ENCODE results near the gene SPTBN1.

The SPTBN1 gene

GRCh38 chr2:54609647-54610046 lies 153.5 kb downstream of the SPTBN1 start:
- no peak for TF ChIP-seq BHLHE40 (IDR thresholded peaks at IDR 0.05; ENCODE audit: borderline replicate concordance)
- TF ChIP-seq ZNF384 (IDR thresholded peaks at IDR 0.05) = no peak
- no peak for TF ChIP-seq TARDBP (IDR thresholded peaks at IDR 0.05)
- no peak for TF ChIP-seq NFRKB (IDR thresholded peaks at IDR 0.05)
- TF ChIP-seq SP1 (IDR thresholded peaks at IDR 0.05) = no peak
- TF ChIP-seq ARNT (IDR thresholded peaks at IDR 0.05) = no peak
- TF ChIP-seq FOXA1 (IDR thresholded peaks at IDR 0.05) = no peak
- no peak for TF ChIP-seq CTBP1 (IDR thresholded peaks at IDR 0.05; ENCODE audit: borderline replicate concordance)
- TF ChIP-seq HDGF (IDR thresholded peaks at IDR 0.05; ENCODE audit: borderline replicate concordance) = no peak
- TF ChIP-seq L3MBTL2 (conservative IDR thresholded peaks at IDR 0.05) = no peak
- TF ChIP-seq ELF4 (IDR thresholded peaks at IDR 0.05) = no peak
- TF ChIP-seq LEF1 (IDR thresholded peaks at IDR 0.05; ENCODE audit: borderline replicate concordance) = no peak
- TF ChIP-seq FOXM1 (IDR thresholded peaks at IDR 0.05; ENCODE audit: borderline replicate concordance) = no peak
- no peak for TF ChIP-seq SUZ12 (IDR thresholded peaks at IDR 0.05)
- TF ChIP-seq FOXK2 (IDR thresholded peaks at IDR 0.05) = no peak
- TF ChIP-seq, protein P1, sequence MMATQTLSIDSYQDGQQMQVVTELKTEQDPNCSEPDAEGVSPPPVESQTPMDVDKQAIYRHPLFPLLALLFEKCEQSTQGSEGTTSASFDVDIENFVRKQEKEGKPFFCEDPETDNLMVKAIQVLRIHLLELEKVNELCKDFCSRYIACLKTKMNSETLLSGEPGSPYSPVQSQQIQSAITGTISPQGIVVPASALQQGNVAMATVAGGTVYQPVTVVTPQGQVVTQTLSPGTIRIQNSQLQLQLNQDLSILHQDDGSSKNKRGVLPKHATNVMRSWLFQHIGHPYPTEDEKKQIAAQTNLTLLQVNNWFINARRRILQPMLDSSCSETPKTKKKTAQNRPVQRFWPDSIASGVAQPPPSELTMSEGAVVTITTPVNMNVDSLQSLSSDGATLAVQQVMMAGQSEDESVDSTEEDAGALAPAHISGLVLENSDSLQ (IDR thresholded peaks at IDR 0.05) = no peak
- DNase-seq (ENCODE audit: extremely low spot score) = no peak
- CTCF ChIA-PET = no interaction called here
- POLR2A ChIA-PET = no interaction called here

- no peak for TF ChIP-seq FOXA1 (IDR thresholded peaks at IDR 0.05)
- TF ChIP-seq FOXK2 (IDR thresholded peaks at IDR 0.05) = no peak
- TF ChIP-seq HDGF (IDR thresholded peaks at IDR 0.05; ENCODE audit: borderline replicate concordance) = no peak
- no peak for TF ChIP-seq BHLHE40 (IDR thresholded peaks at IDR 0.05; ENCODE audit: borderline replicate concordance)
- CTCF ChIA-PET = no interaction called here
- POLR2A ChIA-PET = no interaction called here
- no peak for DNase-seq (ENCODE audit: extremely low spot score)
Observed at GRCh38 chr2:54610700-54611099, 154.6 kb downstream of the SPTBN1 start.

DNA sequence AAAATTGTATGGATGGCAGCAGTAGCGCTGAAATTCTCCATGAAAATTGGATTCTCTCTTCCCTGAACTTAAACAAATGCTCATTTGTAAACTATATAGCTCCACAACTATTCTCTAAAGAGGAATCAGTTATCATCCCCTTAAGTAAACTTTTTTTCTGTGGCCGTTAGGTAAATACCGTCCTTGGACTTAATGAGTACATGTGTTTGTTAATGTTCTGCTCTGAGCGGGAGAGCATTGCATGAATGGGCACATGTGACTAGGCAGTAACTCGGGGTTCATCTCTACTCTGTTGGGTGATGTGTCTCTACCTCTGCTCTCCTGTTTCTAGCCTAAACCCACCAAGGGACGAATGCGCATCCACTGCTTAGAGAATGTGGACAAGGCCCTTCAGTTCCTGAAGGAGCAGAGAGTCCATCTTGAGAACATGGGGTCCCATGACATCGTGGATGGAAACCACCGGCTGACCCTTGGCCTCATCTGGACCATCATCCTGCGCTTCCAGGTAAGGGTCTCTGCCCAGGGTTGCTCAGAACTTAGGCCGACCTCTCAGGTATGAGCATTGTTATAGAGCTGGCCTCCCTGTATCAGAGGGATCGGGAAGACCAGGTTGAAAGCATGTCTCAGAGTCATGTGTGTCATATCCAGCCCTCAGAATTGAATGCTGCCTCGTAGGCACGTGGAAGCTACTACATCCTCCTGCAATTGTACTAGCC lies 155.9 kb downstream of the SPTBN1 start:
- ChIA-PET POLR2A (no interaction called here), CTCF (no interaction called here)
- DNase-seq (ENCODE audit: extremely low spot score) = no peak
- TF ChIP-seq LEF1 (IDR thresholded peaks at IDR 0.05; ENCODE audit: borderline replicate concordance) = no peak
- TF ChIP-seq SP1 (IDR thresholded peaks at IDR 0.05) = no peak
- no peak for TF ChIP-seq BHLHE40 (IDR thresholded peaks at IDR 0.05; ENCODE audit: borderline replicate concordance)
- TF ChIP-seq ZNF384 (IDR thresholded peaks at IDR 0.05) = no peak
- TF ChIP-seq FOXA1 (IDR thresholded peaks at IDR 0.05) = no peak
- no peak for TF ChIP-seq NFRKB (IDR thresholded peaks at IDR 0.05)
- no peak for TF ChIP-seq SUZ12 (IDR thresholded peaks at IDR 0.05)
- no peak for TF ChIP-seq FOXK2 (IDR thresholded peaks at IDR 0.05)
- TF ChIP-seq FOXM1 (IDR thresholded peaks at IDR 0.05; ENCODE audit: borderline replicate concordance) = no peak
- no peak for TF ChIP-seq L3MBTL2 (conservative IDR thresholded peaks at IDR 0.05)
- no peak for TF ChIP-seq HDGF (IDR thresholded peaks at IDR 0.05; ENCODE audit: borderline replicate concordance)
- TF ChIP-seq ELF4 (IDR thresholded peaks at IDR 0.05) = no peak
- no peak for TF ChIP-seq CTBP1 (IDR thresholded peaks at IDR 0.05; ENCODE audit: borderline replicate concordance)
- TF ChIP-seq ARNT (IDR thresholded peaks at IDR 0.05) = no peak
- TF ChIP-seq, protein P1 (IDR thresholded peaks at IDR 0.05) = no peak

DNA sequence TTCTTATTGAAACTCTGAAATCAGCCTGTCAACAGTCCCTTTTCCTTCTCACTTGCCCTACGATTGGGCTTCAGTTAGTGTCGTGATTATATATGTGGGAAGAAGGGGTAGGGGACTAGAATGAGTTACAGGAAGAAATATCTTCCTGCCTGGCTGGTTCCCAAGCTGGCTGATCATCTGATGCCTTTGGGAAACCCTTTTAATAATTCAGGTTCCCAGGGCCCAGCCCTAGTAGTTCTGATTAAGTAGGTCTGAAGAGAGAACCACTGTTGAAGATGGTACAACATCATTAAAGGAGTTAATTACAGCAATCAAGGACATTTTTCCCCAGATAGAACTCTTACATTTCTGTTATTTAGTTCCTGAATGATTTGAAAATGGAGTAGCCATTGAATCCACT lies 157.3 kb downstream of the SPTBN1 start:
- no peak for DNase-seq (ENCODE audit: extremely low spot score)
- TF ChIP-seq, protein P1 (IDR thresholded peaks at IDR 0.05) = no peak
- no peak for TF ChIP-seq NFRKB (IDR thresholded peaks at IDR 0.05)
- no peak for TF ChIP-seq HDGF (IDR thresholded peaks at IDR 0.05; ENCODE audit: borderline replicate concordance)
- TF ChIP-seq FOXM1 (IDR thresholded peaks at IDR 0.05; ENCODE audit: borderline replicate concordance) = no peak
- no peak for TF ChIP-seq ARNT (IDR thresholded peaks at IDR 0.05)
- TF ChIP-seq TARDBP (IDR thresholded peaks at IDR 0.05) = no peak
- no peak for TF ChIP-seq BHLHE40 (IDR thresholded peaks at IDR 0.05; ENCODE audit: borderline replicate concordance)
- no peak for TF ChIP-seq SP1 (IDR thresholded peaks at IDR 0.05)
- no peak for TF ChIP-seq L3MBTL2 (conservative IDR thresholded peaks at IDR 0.05)
- TF ChIP-seq SUZ12 (IDR thresholded peaks at IDR 0.05) = no peak
- no peak for TF ChIP-seq FOXA1 (IDR thresholded peaks at IDR 0.05)
- no peak for TF ChIP-seq LEF1 (IDR thresholded peaks at IDR 0.05; ENCODE audit: borderline replicate concordance)
- CTCF ChIA-PET = interaction anchor here (1.1 kb wide), 1 partner anchor 22 kb away, joined by 3 read pairs; no protein-coding TSS in a partner anchor
- POLR2A ChIA-PET = interaction anchor here (0.8 kb wide), 1 partner anchor 54 kb away, joined by 5 read pairs; no protein-coding TSS in a partner anchor

DNA sequence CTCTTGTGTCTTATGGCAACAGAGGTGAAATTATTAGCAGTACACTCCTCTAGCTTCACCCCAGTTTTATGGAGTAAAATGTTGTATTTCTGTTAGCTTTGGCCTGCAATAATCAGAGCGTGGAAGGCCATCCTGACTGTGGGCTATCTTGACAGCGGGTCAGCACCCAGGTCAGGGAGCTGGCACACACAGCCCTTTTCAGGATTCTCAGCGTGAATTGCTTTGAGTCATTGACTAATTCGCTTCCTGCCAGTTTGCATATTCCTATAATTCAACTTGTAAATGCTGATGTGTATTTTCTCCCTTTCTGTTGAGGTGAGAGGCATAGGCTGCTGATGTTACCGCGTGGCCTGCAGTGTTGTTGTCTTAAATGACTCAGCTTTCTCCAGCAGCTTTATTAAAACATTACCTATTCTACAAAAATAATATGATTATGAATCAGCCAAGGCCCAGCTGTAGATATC lies 157.7 kb downstream of the SPTBN1 start:
- TF ChIP-seq FOXM1 (IDR thresholded peaks at IDR 0.05; ENCODE audit: borderline replicate concordance) = no peak
- CTCF ChIA-PET = interaction anchor here (1.1 kb wide), 1 partner anchor 23 kb away, joined by 3 read pairs; no protein-coding TSS in a partner anchor
- POLR2A ChIA-PET = interaction anchor here (0.8 kb wide), 1 partner anchor 54 kb away, joined by 5 read pairs; no protein-coding TSS in a partner anchor
- no peak for DNase-seq (ENCODE audit: extremely low spot score)

- TF ChIP-seq BHLHE40 (IDR thresholded peaks at IDR 0.05; ENCODE audit: borderline replicate concordance) (no peak), HDGF (IDR thresholded peaks at IDR 0.05; ENCODE audit: borderline replicate concordance) (no peak), SP1 (IDR thresholded peaks at IDR 0.05) (no peak), ZNF384 (IDR thresholded peaks at IDR 0.05) (no peak), ELF4 (IDR thresholded peaks at IDR 0.05) (no peak), L3MBTL2 (conservative IDR thresholded peaks at IDR 0.05) (no peak), SUZ12 (IDR thresholded peaks at IDR 0.05) (no peak), NFRKB (IDR thresholded peaks at IDR 0.05) (no peak), LEF1 (IDR thresholded peaks at IDR 0.05; ENCODE audit: borderline replicate concordance) (no peak), CTBP1 (IDR thresholded peaks at IDR 0.05; ENCODE audit: borderline replicate concordance) (no peak)
- ChIA-PET CTCF (interaction anchor here (0.6 kb wide), 1 partner anchor 45 kb away, joined by 3 read pairs; no protein-coding TSS in a partner anchor), POLR2A (no interaction called here)
- DNase-seq (ENCODE audit: extremely low spot score) = no peak
Observed at GRCh38 chr2:54614819-54615218, 158.7 kb downstream of the SPTBN1 start.

Measured in HEK293T (cell line).